OCI-LY7 (cell line): ENCODE data around the gene KIF19.

Experiments used
- EZH2phosphoT487 ChIP-seq: fragments of 200-600 bp; sonication (generic); IDR thresholded peaks from 2 replicates; pipeline ENCODE4 v1.6.1; 2018; ENCODE audit warnings: low read depth, borderline replicate concordance, mild to moderate bottlenecking, mixed run types, antibody characterized with exemption, low read length, moderate library complexity, mixed read lengths
- TF ChIP-seq, protein P1 (sequence below): fragments of 200-600 bp; sonication (generic); conservative IDR thresholded peaks from 2 replicates; pipeline ENCODE4 v1.5.1; 2014; ENCODE audit warnings: mild to moderate bottlenecking, antibody characterized with exemption, low read length, moderate library complexity, mixed read lengths

DNA sequence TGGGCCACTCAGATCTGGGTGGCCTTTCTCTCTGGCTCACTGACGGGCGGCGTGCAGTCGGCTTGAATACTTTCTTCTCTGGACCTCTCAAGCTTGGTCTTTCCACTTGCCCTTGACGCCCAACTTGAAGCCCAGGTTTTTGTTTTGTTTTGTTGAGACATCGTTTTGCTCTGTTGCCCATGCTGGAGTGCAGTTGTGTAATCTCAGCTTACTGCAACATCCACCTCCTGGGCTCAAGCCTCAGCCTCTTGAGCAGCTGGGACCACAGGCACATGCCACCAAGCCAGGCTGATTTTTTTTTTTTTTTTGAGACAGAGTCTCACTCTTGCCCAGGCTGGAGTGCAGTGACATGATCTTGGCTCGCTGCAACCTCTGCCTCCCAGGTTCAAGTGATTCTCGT lies 22.7 kb upstream of the KIF19 start:
- TF ChIP-seq, protein P1, sequence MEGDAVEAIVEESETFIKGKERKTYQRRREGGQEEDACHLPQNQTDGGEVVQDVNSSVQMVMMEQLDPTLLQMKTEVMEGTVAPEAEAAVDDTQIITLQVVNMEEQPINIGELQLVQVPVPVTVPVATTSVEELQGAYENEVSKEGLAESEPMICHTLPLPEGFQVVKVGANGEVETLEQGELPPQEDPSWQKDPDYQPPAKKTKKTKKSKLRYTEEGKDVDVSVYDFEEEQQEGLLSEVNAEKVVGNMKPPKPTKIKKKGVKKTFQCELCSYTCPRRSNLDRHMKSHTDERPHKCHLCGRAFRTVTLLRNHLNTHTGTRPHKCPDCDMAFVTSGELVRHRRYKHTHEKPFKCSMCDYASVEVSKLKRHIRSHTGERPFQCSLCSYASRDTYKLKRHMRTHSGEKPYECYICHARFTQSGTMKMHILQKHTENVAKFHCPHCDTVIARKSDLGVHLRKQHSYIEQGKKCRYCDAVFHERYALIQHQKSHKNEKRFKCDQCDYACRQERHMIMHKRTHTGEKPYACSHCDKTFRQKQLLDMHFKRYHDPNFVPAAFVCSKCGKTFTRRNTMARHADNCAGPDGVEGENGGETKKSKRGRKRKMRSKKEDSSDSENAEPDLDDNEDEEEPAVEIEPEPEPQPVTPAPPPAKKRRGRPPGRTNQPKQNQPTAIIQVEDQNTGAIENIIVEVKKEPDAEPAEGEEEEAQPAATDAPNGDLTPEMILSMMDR: no peak
- TF ChIP-seq EZH2phosphoT487: no peak
